K562 (cell line): ENCODE results near the gene CTXN3. TPM values are rescaled to one million over a fixed set of nuclear protein-coding genes. Genes with fewer than 3 reads are reported as not detected.

ENCODE experiments used
- ATAC-seq: fragments of 200-7000 bp; cut with Tn5 transposase; 3 replicates; pipeline ENCODE4 v1.9.1; 2020; ENCODE audit warnings: moderate library complexity
- BruUV-seq: library from RNA; stranded (reverse); fragments of 400-500 nt; replicated peaks from 2 replicates; lab custom pipeline; 2021; lab: Mats Ljungman, UMichigan
- CTCF ChIA-PET: fragments of 300-600 bp; formaldehyde crosslinking; extraction: SDS; loops from one replicate; lab custom pipeline; 2021; ENCODE audit warnings: low intra/inter-chr PET ratio; lab: Yijun Ruan, JAX
- POLR2A ChIA-PET: fragments of 300-600, 350-650 bp; sonication (Branson Sonifier 250); formaldehyde crosslinking; extraction: SDS; loops from one replicate; lab custom pipeline; 2021; ENCODE audit warnings: antibody characterized with exemption, inconsistent platforms; lab: Yijun Ruan, JAX
- DNase-seq, 4 experiments: peaks; one replicate each; pipeline versions ENCODE4 v3.0.0 to v3.0.0-alpha.2; 2011 to 2018; ENCODE audit warnings: low spot score in 3 of 4, mixed read lengths in 3 of 4; ENCODE audit errors: extremely low read depth in 1 of 4
- FAIRE-seq: peaks from 2 replicates; lab custom pipeline; 2011; peaks lifted over from hg19 to GRCh38; lab: Jason Lieb, UNC
- H2AFZ ChIP-seq: 2 replicates; pipeline ENCODE4 v1.6.0; 2011; ENCODE audit warnings: low read depth, low read length, control low read depth, inconsistent platforms
- H3K27ac ChIP-seq: fragments of 200-600 bp; 3 replicates; pipeline ENCODE4 v1.8.0; 2011; ENCODE audit warnings: low read depth, mild to moderate bottlenecking, control low read depth, inconsistent platforms, low read length, moderate library complexity, mixed read lengths; ENCODE audit errors: extremely low read depth
- H3K27me3 ChIP-seq, 2 experiments: fragments of 300-600 bp in 1 of 2; 2 replicates in 1 of 2; 3 replicates in 1 of 2; pipeline versions ENCODE4 v1.6.0 to v1.8.0; 2011; ENCODE audit warnings: inconsistent platforms in 2 of 2, low read length in 2 of 2, mild to moderate bottlenecking in 1 of 2, mixed read lengths in 1 of 2, moderate library complexity in 1 of 2; ENCODE audit not compliant: control insufficient read depth in 2 of 2, insufficient read depth in 2 of 2
- H3K36me3 ChIP-seq: fragments of 300-600 bp; 3 replicates; pipeline ENCODE4 v1.8.0; 2011; ENCODE audit warnings: mild to moderate bottlenecking, low read length, inconsistent platforms; ENCODE audit not compliant: control insufficient read depth, insufficient read depth
- H3K4me1 ChIP-seq, 2 experiments: fragments of 200-600 bp in 1 of 2; replicated peaks in 1 of 2; 2 replicates in 1 of 2; 3 replicates in 1 of 2; pipeline versions ENCODE4 v1.5.1 to v1.8.0; 2011; ENCODE audit warnings: inconsistent platforms in 2 of 2, low read length in 2 of 2, mild to moderate bottlenecking in 1 of 2, mixed read lengths in 1 of 2, moderate library complexity in 1 of 2; ENCODE audit not compliant: control insufficient read depth in 2 of 2, insufficient read depth in 2 of 2
- H3K4me2 ChIP-seq: 2 replicates; pipeline ENCODE4 v1.6.1; 2011; ENCODE audit warnings: low read length, control low read depth, inconsistent platforms, mixed read lengths; ENCODE audit not compliant: insufficient read depth
- H3K4me3 ChIP-seq: fragments of 200-600 bp; sonication (generic), shearing (Covaris generic); 2 replicates; pipeline ENCODE4 v1.5.1; 2016; ENCODE audit warnings: control low read depth, inconsistent platforms
- H3K79me2 ChIP-seq: fragments of 200-600 bp; 3 replicates; pipeline ENCODE4 v1.8.0; 2011; ENCODE audit warnings: low read length, inconsistent platforms; ENCODE audit not compliant: control insufficient read depth, insufficient read depth
- H3K9ac ChIP-seq, 2 experiments: 2 replicates each; pipeline versions ENCODE4 v1.6.0 to v1.6.1; 2011; ENCODE audit warnings: low read depth in 2 of 2, low read length in 2 of 2, control low read depth in 1 of 2, inconsistent platforms in 1 of 2, mild to moderate bottlenecking in 1 of 2, mixed read lengths in 1 of 2; ENCODE audit not compliant: insufficient read depth in 1 of 2
- H3K9me1 ChIP-seq: one replicate; pipeline ENCODE4 v1.6.0; 2011; ENCODE audit warnings: inconsistent platforms, mild to moderate bottlenecking, low read length, moderate library complexity; ENCODE audit not compliant: control insufficient read depth, insufficient read depth
- H3K9me3 ChIP-seq: replicated peaks from 2 replicates; pipeline ENCODE4 v1.5.1; 2011; ENCODE audit warnings: low read depth, low read length, inconsistent platforms; ENCODE audit not compliant: control insufficient read depth, insufficient read depth
- H4K20me1 ChIP-seq: replicated peaks from 2 replicates; pipeline ENCODE4 v1.6.1; 2011; ENCODE audit warnings: low read length, inconsistent platforms, mixed read lengths; ENCODE audit not compliant: control insufficient read depth, insufficient read depth
- CHAMP1 ChIP-seq: fragments of 450-650 bp; IDR thresholded peaks from 2 replicates; pipeline ENCODE4 v1.6.1; 2016; ENCODE audit warnings: mild to moderate bottlenecking
- KDM2B ChIP-seq: fragments of 250-450 bp; sonication (Bioruptor Pico); IDR thresholded peaks from 2 replicates; pipeline ENCODE4 v1.8.0; 2021; ENCODE audit warnings: mild to moderate bottlenecking, moderate library complexity
- MECOM ChIP-seq: fragments of 250-450 bp; sonication (Bioruptor Pico); IDR thresholded peaks from 2 replicates; pipeline ENCODE4 v1.8.0; 2022; ENCODE audit warnings: inconsistent platforms
- MTF1 ChIP-seq: fragments of 250-450 bp; sonication (Bioruptor Pico); IDR thresholded peaks from 2 replicates; pipeline ENCODE4 v1.9.0; 2021; ENCODE audit warnings: moderate library complexity, mild to moderate bottlenecking, inconsistent platforms, borderline replicate concordance
- NFYB ChIP-seq: IDR thresholded peaks from 2 replicates; pipeline ENCODE4 v1.6.1; 2011; ENCODE audit warnings: mild to moderate bottlenecking, moderate library complexity; ENCODE audit not compliant: insufficient read length; ENCODE audit errors: extremely low read depth
- NR2C1 ChIP-seq, 2 experiments: fragments of 450-650 bp; IDR thresholded peaks; 2 replicates each; pipeline ENCODE4 v1.6.1; 2017; ENCODE audit warnings: mild to moderate bottlenecking in 2 of 2, antibody characterized with exemption in 1 of 2, inconsistent platforms in 1 of 2, missing compliant biosample characterization in 1 of 2, missing genetic modification characterization in 1 of 2
- PURB ChIP-seq: sonication (generic); formaldehyde crosslinking; IDR thresholded peaks from 2 replicates; pipeline ENCODE4 v1.9.0; 2021; ENCODE audit warnings: low read depth, mild to moderate bottlenecking, missing genetic modification reagents
- RBM15 ChIP-seq: fragments of 200-400 bp; formaldehyde crosslinking; IDR thresholded peaks from 2 replicates; pipeline ENCODE4 v1.6.1; 2018; ENCODE audit warnings: mild to moderate bottlenecking, low read length, moderate library complexity; ENCODE audit not compliant: insufficient read depth
- ZNF316 ChIP-seq: fragments of 450-650 bp; IDR thresholded peaks from 2 replicates; pipeline ENCODE4 v1.6.1; 2016
- ZNF79 ChIP-seq: fragments of 250-450 bp; sonication (Bioruptor Pico); IDR thresholded peaks from 2 replicates; pipeline ENCODE4 v1.4.0; 2020; ENCODE audit warnings: low read depth, mild to moderate bottlenecking, moderate library complexity
- WGBS: fragments of 100-300 bp; shearing (Covaris generic); methylation state at CpG from one replicate; pipeline ENCODE4 v1.1.6; 2016; ENCODE audit warnings: low coverage, mixed read lengths; ENCODE audit not compliant: insufficient coverage; ENCODE audit errors: missing lambda C conversion rate; 5-methylcytosine and 5-hydroxymethylcytosine counted together
- in situ Hi-C: fragments of 300-500 bp; cut with MboI; formaldehyde crosslinking; loops from 4 replicates; pipeline ENCODE4 v1.15.0; 2018; ENCODE audit warnings: inconsistent platforms, mixed read lengths
- intact Hi-C: fragments of 100-400 bp; cut with micrococcal nuclease; formaldehyde crosslinking; loops from 2 replicates; pipeline ENCODE4 v1.14.2; 2022
- polyA plus RNA-seq, 8 experiments: library from polyadenylated mRNA; depleted of rRNA in 4 of 8; stranded (reverse) in 5 of 8; unstranded in 3 of 8; fragments of >200 nt; fragmentation: Nextera tagmentation in 2 of 8; fragmentation: Illumina TruSeq in 1 of 8; extraction: Ambion mirVana in 2 of 8; extraction: Trizol in 1 of 8; gene quantifications; 2 replicates each; pipeline versions ENCODE4 v1.2.1 to v1.2.3, GENCODE V29; 2011 to 2014; ENCODE audit warnings: inconsistent platforms in 1 of 8, missing spikeins in 1 of 8
- total RNA-seq, 7 experiments: library from RNA; depleted of rRNA in 6 of 7; stranded (reverse); fragments of >200 nt in 6 of 7; fragmentation: Illumina TruSeq in 2 of 7; extraction: Trizol in 2 of 7; gene quantifications; 2 replicates each; pipeline versions ENCODE4 v1.2.1 to v1.2.3, GENCODE V29; 2011 to 2021; ENCODE audit warnings: low replicate concordance in 1 of 7

The CTXN3 gene
- total and polyA plus RNA-seq, 9 of the 15 experiments (the other 6 are each of a cell fraction or from before 2014, with no cell fraction given) = not detected

- TF ChIP-seq NFYB = no peak
Measured at GRCh38 chr5:127686424-127686823, 37.5 kb downstream of the CTXN3 start (continued).

GRCh38 chr5:127694518-127695171, 45.8 kb downstream of the CTXN3 start:
- Histone ChIP-seq H3K9me1 (no peaks in the 10 kb centered on the region), H3K79me2 (no peaks in the 10 kb centered on the region), H4K20me1 (no peaks in the 10 kb centered on the region), H2AFZ (no peak overlapping the region), H3K9ac (no peak overlapping the region), H3K4me1 (no peaks in the 10 kb centered on the region), H3K27ac (no peak overlapping the region), H3K36me3 (no peaks in the 10 kb centered on the region), H3K4me2 (no peak overlapping the region), H3K4me3 (no peak overlapping the region), H3K9me3 (no peaks in the 10 kb centered on the region), H3K27me3 (no peaks in the 10 kb centered on the region)
- in situ Hi-C loops = no loop called here
- ChIA-PET CTCF (no interaction called here), POLR2A (no interaction called here)
- intact Hi-C loops = no loop called here
- 0% methylated on average over 1 of the region's 1 CpG for WGBS
- no peak for DNase-seq
- no peak for FAIRE-seq
- BruUV-seq = no TSS peak
- ATAC-seq = no peak
- TF ChIP-seq CHAMP1 = no peak
- no peak for TF ChIP-seq MECOM (CRISPR knock-in tag)
- TF ChIP-seq ZNF79 (CRISPR knock-in tag) = no peak
- no peak for TF ChIP-seq KDM2B (CRISPR knock-in tag)
- TF ChIP-seq ZNF316 = no peak
- no peak for TF ChIP-seq MTF1
- no peak for TF ChIP-seq PURB (CRISPR knock-in tag)
- TF ChIP-seq NR2C1 (IDR thresholded peaks at IDR 0.05) = no peak
- TF ChIP-seq NR2C1 (tag; IDR thresholded peaks at IDR 0.05) = no peak
- no peak for TF ChIP-seq RBM15
